Right lobe of liver (tissue), 6 donors: ENCODE measurements around the gene TMEM207. TPM values are rescaled to one million over a fixed set of nuclear protein-coding genes. Genes with fewer than 3 reads are reported as not detected.
"Not testable (repeated sequence)": the region's sequence is repeated elsewhere in the genome, so short reads cannot be mapped to it uniquely, and the experiment has no call there.

ENCODE experiments used
- ATAC-seq, 4 donors: fragments of 200-7000 bp; cut with Tn5 transposase; one replicate each; pipeline ENCODE4 v1.9.1; 2020; ENCODE audit warnings: mild to moderate bottlenecking in 4 of 4, moderate library complexity in 4 of 4
- DNase-seq, 3 donors: peaks; one replicate each; pipeline ENCODE4 v3.0.0-alpha.2; 2020
- H3K27ac ChIP-seq, 3 donors: fragments of 200-600 bp; one replicate each; pipeline ENCODE4 v1.8.0; 2022
- H3K27me3 ChIP-seq, 2 donors: fragments of 200-600 bp; one replicate each; pipeline ENCODE4 v1.8.0; 2022
- H3K36me3 ChIP-seq, 4 donors: fragments of 200-600 bp; sonication (generic) in 1 of 4; one replicate each; pipeline versions ENCODE4 v1.5.1 to v1.8.0; 2017 to 2022; ENCODE audit warnings: control low read depth in 1 of 4
- H3K4me1 ChIP-seq, 4 donors: fragments of 200-600 bp; sonication (generic) in 1 of 4; one replicate each; pipeline versions ENCODE4 v1.5.1 to v1.8.0; 2017 to 2022; ENCODE audit warnings: control low read depth in 1 of 4
- H3K4me3 ChIP-seq, 3 donors: fragments of 200-600 bp; one replicate each; pipeline ENCODE4 v1.8.0; 2022
- H3K9me3 ChIP-seq, 4 donors: fragments of 200-600 bp; sonication (generic) in 1 of 4; one replicate each; pipeline versions ENCODE4 v1.5.1 to v1.8.0; 2017 to 2022; ENCODE audit warnings: control low read depth in 1 of 4
- CTCF ChIP-seq, 4 donors: fragments of 200-600 bp in 3 of 4; fragments of 450-650 bp in 1 of 4; IDR thresholded peaks; one replicate each; pipeline versions ENCODE4 v1.5.1 to v1.8.0; 2016 to 2022; ENCODE audit warnings: antibody characterized with exemption in 4 of 4, mild to moderate bottlenecking in 2 of 4
- POLR2A ChIP-seq: fragments of 450-650 bp; IDR thresholded peaks from one replicate; pipeline ENCODE4 v1.6.1; 2017; ENCODE audit warnings: antibody characterized with exemption, mild to moderate bottlenecking
- WGBS: methylation state at CpG from one replicate; pipeline ENCODE4 v1.1.6; 2018; ENCODE audit warnings: low coverage, low lambda C conversion rate; ENCODE audit not compliant: insufficient coverage; ENCODE audit errors: missing lambda C conversion rate; 5-methylcytosine and 5-hydroxymethylcytosine counted together
- intact Hi-C, 2 donors: fragments of 100-400 bp; cut with DNase I; formaldehyde crosslinking; loops; one replicate each; pipeline versions ENCODE4 v1.11.2 to v1.14.1; 2022
- total RNA-seq, 6 experiments: library from RNA; depleted of rRNA in 2 of 6; stranded (reverse); fragments of >200 nt in 2 of 6; fragmentation: NEBNext Ultra II Directional in 3 of 6; extraction: Animal tissue kit (Norgen Biotek cat#: 25700) in 3 of 6; gene quantifications; one replicate each; pipeline versions ENCODE4 v1.1.0 to v1.2.4, GENCODE V29; 2016 to 2023
- donor health status: DM: no; HTN: yes; CAD: no.
- donor health status: DM: no; HTN: no; CAD: no.
- donor health status: DM: no; HTN: no; CAD: no.
- donor health status: DM: no; HTN: yes; CAD: no.
- donor health status: DM: no; HTN: yes; CAD: no.

The TMEM207 gene
- total RNA-seq, 6 experiments from 2014 or later: not detected

- H3K4me1 ChIP-seq: no peaks in the 10 kb centered on the region
- TF ChIP-seq POLR2A (no peak), CTCF (IDR thresholded peaks at IDR 0.05) (no peak)
- DNase-seq (no peak), ATAC-seq (no peak)
- H3K36me3 ChIP-seq: no peaks in the 10 kb centered on the region
- H3K27ac ChIP-seq: no peak overlapping the region
- H3K9me3 ChIP-seq: no peaks in the 10 kb centered on the region
- H3K4me3 ChIP-seq: no peak overlapping the region
- 41% methylated on average over 6 of the region's 6 CpGs for WGBS
- H3K27me3 ChIP-seq: no peaks in the 10 kb centered on the region
- intact Hi-C loops: no loop called here
Measured at GRCh38 chr3:190485830-190486532, 36.3 kb upstream of the TMEM207 start.

- intact Hi-C loops: no loop called here
- H3K9me3 ChIP-seq: no peaks in the 10 kb centered on the region
- H3K27ac ChIP-seq: no peak overlapping the region
- H3K27me3 ChIP-seq: no peaks in the 10 kb centered on the region
- no peaks in the 10 kb centered on the region for H3K36me3 ChIP-seq
- no peak for ATAC-seq
- no peak for TF ChIP-seq CTCF (IDR thresholded peaks at IDR 0.05)
- TF ChIP-seq POLR2A: no peak
- WGBS: 85% methylated on average over 2 of the region's 2 CpGs
- no peak for DNase-seq
- H3K4me3 ChIP-seq: no peak overlapping the region
- no peaks in the 10 kb centered on the region for H3K4me1 ChIP-seq
Measured at GRCh38 chr3:190481779-190482178, 32.1 kb upstream of the TMEM207 start.

- H3K4me3 ChIP-seq, ATAC-seq, intact Hi-C loops, H3K27me3 ChIP-seq, H3K9me3 ChIP-seq, H3K36me3 ChIP-seq, H3K4me1 ChIP-seq, H3K27ac ChIP-seq: not testable (repeated sequence)
- DNase-seq: peak in 1 of 3 donors; percentile 39
- WGBS: 100% methylated on average over 1 of the region's 25 CpGs
Measured at GRCh38 chr3:190473261-190473660, 23.6 kb upstream of the TMEM207 start.

GRCh38 chr3:190467922-190468321 lies 18.2 kb upstream of the TMEM207 start:
- H3K27me3 ChIP-seq: no peaks in the 10 kb centered on the region
- ATAC-seq (no peak), DNase-seq (no peak)
- no peak for TF ChIP-seq POLR2A
- TF ChIP-seq CTCF (IDR thresholded peaks at IDR 0.05): no peak
- no peak overlapping the region for H3K4me3 ChIP-seq
- H3K4me1 ChIP-seq: no peaks in the 10 kb centered on the region
- no peaks in the 10 kb centered on the region for H3K9me3 ChIP-seq
- H3K27ac ChIP-seq: no peak overlapping the region
- intact Hi-C loops: no loop called here
- no peaks in the 10 kb centered on the region for H3K36me3 ChIP-seq

GRCh38 chr3:190458040-190458439 lies 8.3 kb upstream of the TMEM207 start:
- no peaks in the 10 kb centered on the region for H3K4me1 ChIP-seq
- H3K27ac ChIP-seq: no peak overlapping the region
- H3K36me3 ChIP-seq: no peaks in the 10 kb centered on the region
- ATAC-seq: peak in 2 of 4 donors; percentile 41 to 60
- WGBS: 39% methylated on average over 2 of the region's 2 CpGs
- TF ChIP-seq CTCF (IDR thresholded peaks at IDR 0.05) (peak in 1 of 4 donors; percentile 21), POLR2A (no peak)
- DNase-seq: no peak
- intact Hi-C loops: no loop called here
- H3K4me3 ChIP-seq: no peak overlapping the region
- no peaks in the 10 kb centered on the region for H3K27me3 ChIP-seq
- no peaks in the 10 kb centered on the region for H3K9me3 ChIP-seq
